Liver (tissue), 9 donors: ENCODE results near the gene VSIR. TPM values are rescaled to one million over a fixed set of nuclear protein-coding genes. Genes with fewer than 3 reads are reported as not detected.

Source experiments
- DNase-seq: peaks from one replicate; pipeline ENCODE4 v3.0.0-alpha.2; 2017; ENCODE audit warnings: low spot score
- H3K27ac ChIP-seq, 2 donors: one replicate each; pipeline ENCODE4 v1.7.0; 2013; ENCODE audit warnings: inconsistent platforms in 2 of 2, low read length in 2 of 2, control low read depth in 1 of 2, low read depth in 1 of 2, mild to moderate bottlenecking in 1 of 2
- H3K27me3 ChIP-seq, 4 donors: one replicate each; pipeline versions ENCODE4 v1.6.1 to v1.7.0; 2013; ENCODE audit warnings: low read length in 3 of 4, inconsistent platforms in 1 of 4, mild to moderate bottlenecking in 1 of 4, moderate library complexity in 1 of 4; ENCODE audit not compliant: control insufficient read depth in 4 of 4, insufficient read depth in 4 of 4
- H3K36me3 ChIP-seq, 4 donors: one replicate each; pipeline versions ENCODE4 v1.6.1 to v1.7.0; 2013; ENCODE audit warnings: low read length in 3 of 4, mild to moderate bottlenecking in 3 of 4, low read depth in 1 of 4, moderate library complexity in 1 of 4; ENCODE audit not compliant: control insufficient read depth in 4 of 4, insufficient read depth in 3 of 4
- H3K4me1 ChIP-seq, 4 donors: one replicate each; pipeline versions ENCODE4 v1.6.1 to v1.7.0; 2013; ENCODE audit warnings: low read length in 3 of 4, mild to moderate bottlenecking in 3 of 4, moderate library complexity in 1 of 4; ENCODE audit not compliant: control insufficient read depth in 4 of 4, insufficient read depth in 4 of 4
- H3K4me3 ChIP-seq, 3 donors: one replicate each; pipeline versions ENCODE4 v1.6.1 to v1.7.0; 2013; ENCODE audit warnings: low read length in 3 of 3, control low read depth in 1 of 3, low read depth in 1 of 3, mild to moderate bottlenecking in 1 of 3
- H3K9ac ChIP-seq, 2 donors: one replicate each; pipeline ENCODE4 v1.7.0; 2013; ENCODE audit warnings: low read length in 2 of 2, mild to moderate bottlenecking in 2 of 2, moderate library complexity in 2 of 2, control low read depth in 1 of 2, low read depth in 1 of 2
- H3K9me3 ChIP-seq, 4 donors: one replicate each; pipeline versions ENCODE4 v1.6.1 to v1.7.0; 2013; ENCODE audit warnings: low read length in 3 of 4; ENCODE audit not compliant: control insufficient read depth in 4 of 4
- ATF3 ChIP-seq: IDR thresholded peaks from 2 replicates; pipeline ENCODE4 v1.6.1; 2016; ENCODE audit warnings: antibody characterized with exemption
- CTCF ChIP-seq: fragments of 150-350 bp; IDR thresholded peaks from 2 replicates; pipeline ENCODE4 v1.5.1; 2017; ENCODE audit warnings: improper control_type of control experiment, low read depth, low read length; ENCODE audit not compliant: missing input control
- EGR1 ChIP-seq, 2 donors: IDR thresholded peaks; 2 replicates each; pipeline ENCODE4 v1.6.1; 2016 to 2018; ENCODE audit warnings: antibody characterized with exemption in 2 of 2, low read depth in 2 of 2
- FOXA1 ChIP-seq: IDR thresholded peaks from 2 replicates; pipeline ENCODE4 v1.6.1; 2016; ENCODE audit warnings: antibody characterized with exemption
- FOXA2 ChIP-seq: IDR thresholded peaks from 2 replicates; pipeline ENCODE4 v1.6.1; 2016; ENCODE audit warnings: antibody characterized with exemption
- HNF4A ChIP-seq, 2 donors: conservative IDR thresholded peaks; 2 replicates each; pipeline ENCODE4 v1.6.1; 2016; ENCODE audit warnings: antibody characterized with exemption in 2 of 2, mild to moderate bottlenecking in 2 of 2
- HNF4G ChIP-seq: IDR thresholded peaks from 2 replicates; pipeline ENCODE4 v1.6.1; 2016; ENCODE audit warnings: antibody characterized with exemption
- MAX ChIP-seq: IDR thresholded peaks from 2 replicates; pipeline ENCODE4 v1.6.1; 2016; ENCODE audit warnings: antibody characterized with exemption
- RAD21 ChIP-seq, 2 donors: IDR thresholded peaks; 2 replicates each; pipeline ENCODE4 v1.6.1; 2016; ENCODE audit warnings: antibody characterized with exemption in 2 of 2, mild to moderate bottlenecking in 2 of 2
- REST ChIP-seq: IDR thresholded peaks from 2 replicates; pipeline ENCODE4 v1.6.1; 2016; ENCODE audit warnings: antibody characterized with exemption, mild to moderate bottlenecking
- RXRA ChIP-seq, 2 donors: IDR thresholded peaks; 2 replicates each; pipeline ENCODE4 v1.6.1; 2017 to 2018; ENCODE audit warnings: antibody characterized with exemption in 2 of 2, mild to moderate bottlenecking in 1 of 2
- SP1 ChIP-seq: IDR thresholded peaks from 2 replicates; pipeline ENCODE4 v1.6.1; 2018; ENCODE audit warnings: antibody characterized with exemption, mild to moderate bottlenecking
- TAF1 ChIP-seq: conservative IDR thresholded peaks from 2 replicates; pipeline ENCODE4 v1.6.1; 2016; ENCODE audit warnings: antibody characterized with exemption, mild to moderate bottlenecking
- YY1 ChIP-seq: IDR thresholded peaks from 2 replicates; pipeline ENCODE4 v1.6.1; 2016; ENCODE audit warnings: antibody characterized with exemption, mild to moderate bottlenecking
- ZBTB33 ChIP-seq: IDR thresholded peaks from 2 replicates; pipeline ENCODE4 v1.6.1; 2016; ENCODE audit warnings: antibody characterized with exemption
- WGBS: extraction: QIAGEN DNeasy Blood & Tissue Kit; methylation state at CpG from one replicate; pipeline ENCODE4 v1.1.7; 2013; 5-methylcytosine and 5-hydroxymethylcytosine counted together
- polyA plus RNA-seq, 2 donors: library from polyadenylated mRNA; stranded (reverse) in 1 of 2; unstranded in 1 of 2; fragments of 200-250 nt in 1 of 2; fragments of >200 nt in 1 of 2; fragmentation: Nextera tagmentation in 1 of 2; extraction: Ambion mirVana in 1 of 2; gene quantifications; one replicate each; pipeline versions ENCODE4 v1.2.1 to v1.2.3, GENCODE V29; 2013 to 2015
- total RNA-seq, 2 donors: library from RNA; depleted of rRNA; stranded (reverse); fragments of >200 nt; gene quantifications; one replicate each; pipeline ENCODE4 v1.2.3, GENCODE V29; 2014
- donor health status: healthy.
- donor health status: healthy.
- donor health status: healthy.
- donor health status: healthy.
- donor health status: healthy.

Gene VSIR
- total and polyA plus RNA-seq, 4 donors, result 7.2 to 12.2 (median 10.8) TPM

- TF ChIP-seq ZBTB33, result no peak
- TF ChIP-seq RXRA (IDR thresholded peaks at IDR 0.05), result no peak
Observed at GRCh38 chr10:71801361-71801760, 28.0 kb upstream of the VSIR start (continued).

- Histone ChIP-seq H3K4me3 (no peak overlapping the region), H3K36me3 (no peaks in the 10 kb centered on the region), H3K27ac (no peak overlapping the region), H3K27me3 (no peaks in the 10 kb centered on the region), H3K9me3 (no peaks in the 10 kb centered on the region), H3K9ac (no peak overlapping the region), H3K4me1 (peaks cover 0 to 8% (median 3%) of the 10 kb centered on the region in 4 donors)
- TF ChIP-seq EGR1 (IDR thresholded peaks at IDR 0.05; ENCODE audit: low read depth in 2 of 2), result no peak
- TF ChIP-seq CTCF, result no peak
- TF ChIP-seq ATF3, result no peak
- no peak for TF ChIP-seq FOXA2
- TF ChIP-seq RAD21 (IDR thresholded peaks at IDR 0.05), result no peak
- TF ChIP-seq FOXA1, result no peak
- TF ChIP-seq RXRA (IDR thresholded peaks at IDR 0.05), result no peak
- peak; percentile 53 for TF ChIP-seq HNF4G
- TF ChIP-seq TAF1, result no peak
- no peak for TF ChIP-seq YY1
- no peak for TF ChIP-seq MAX
- no peak for TF ChIP-seq SP1
- peak; percentile 63 to 74 for TF ChIP-seq HNF4A (conservative IDR thresholded peaks at IDR 0.05)
- no peak for TF ChIP-seq REST
- WGBS, result 69% methylated on average over 3 of the region's 3 CpGs
- DNase-seq, result no peak
Observed at GRCh38 chr10:71799608-71800453, 26.5 kb upstream of the VSIR start.
